ENCODE measurements around the gene MACROH2A2.
"Not testable (repeated sequence)": the region's sequence is repeated elsewhere in the genome, so short reads cannot be mapped to it uniquely, and the experiment has no call there.

Gene MACROH2A2

GRCh38 chr10:70068925-70069324 is 16.3 kb downstream of the MACROH2A2 start:
- no peak for DNase-seq

- no peak for DNase-seq
Measured at GRCh38 chr10:70069346-70069745, 16.7 kb downstream of the MACROH2A2 start.

GRCh38 chr10:70070834-70071233 is 18.2 kb downstream of the MACROH2A2 start:
- no peak for DNase-seq

- DNase-seq = no peak
Measured at GRCh38 chr10:70074165-70074564, 21.5 kb downstream of the MACROH2A2 start.

- no peak for DNase-seq
Measured at GRCh38 chr10:70074971-70075370, 22.3 kb downstream of the MACROH2A2 start.

GRCh38 chr10:70078329-70078728 is 25.7 kb downstream of the MACROH2A2 start:
- DNase-seq = no peak

- no peak for DNase-seq
Measured at GRCh38 chr10:70078937-70079336, 26.3 kb downstream of the MACROH2A2 start.

- not testable (repeated sequence) for DNase-seq
Measured at GRCh38 chr10:70080789-70081188, 28.1 kb downstream of the MACROH2A2 start.

GRCh38 chr10:70084189-70084588 is 31.5 kb downstream of the MACROH2A2 start:
- peak; percentile 14 for DNase-seq

- DNase-seq = no peak
Measured at GRCh38 chr10:70085975-70086613, 33.4 kb downstream of the MACROH2A2 start.

GRCh38 chr10:70087616-70088307 is 35.1 kb downstream of the MACROH2A2 start:
- no peak for DNase-seq

GRCh38 chr10:70088308-70088698 is 35.7 kb downstream of the MACROH2A2 start:
- no peak for DNase-seq

- no peak for DNase-seq
Measured at GRCh38 chr10:70090013-70090412, 37.4 kb downstream of the MACROH2A2 start.

GRCh38 chr10:70090951-70091350 is 38.3 kb downstream of the MACROH2A2 start:
- DNase-seq = no peak

- DNase-seq = no peak
Measured at GRCh38 chr10:70092389-70092718, 39.7 kb downstream of the MACROH2A2 start.

GRCh38 chr10:70093335-70093944 is 40.8 kb downstream of the MACROH2A2 start:
- DNase-seq = peak; percentile 66

- no peak for DNase-seq
Measured at GRCh38 chr10:70094250-70094649, 41.6 kb downstream of the MACROH2A2 start.

- DNase-seq = no peak
Measured at GRCh38 chr10:70096016-70096704, 43.5 kb downstream of the MACROH2A2 start.

- no peak for DNase-seq
Measured at GRCh38 chr10:70096705-70097420, 44.2 kb downstream of the MACROH2A2 start.

- DNase-seq = no peak
Measured at GRCh38 chr10:70097459-70097858, 44.8 kb downstream of the MACROH2A2 start.

GRCh38 chr10:70098271-70098670 is 45.6 kb downstream of the MACROH2A2 start:
- DNase-seq = no peak

- DNase-seq = not testable (repeated sequence)
Measured at GRCh38 chr10:70101068-70101562, 48.5 kb downstream of the MACROH2A2 start.

- DNase-seq = no peak
Measured at GRCh38 chr10:70101668-70102067, 49.0 kb downstream of the MACROH2A2 start.
